Measurements from ENCODE around the gene MED15. TPM values are rescaled to one million over a fixed set of nuclear protein-coding genes. Genes with fewer than 3 reads are reported as not detected.

MED15 gene
- total RNA-seq, 1 experiment from 2014 or later, result 17.2 TPM

DNA sequence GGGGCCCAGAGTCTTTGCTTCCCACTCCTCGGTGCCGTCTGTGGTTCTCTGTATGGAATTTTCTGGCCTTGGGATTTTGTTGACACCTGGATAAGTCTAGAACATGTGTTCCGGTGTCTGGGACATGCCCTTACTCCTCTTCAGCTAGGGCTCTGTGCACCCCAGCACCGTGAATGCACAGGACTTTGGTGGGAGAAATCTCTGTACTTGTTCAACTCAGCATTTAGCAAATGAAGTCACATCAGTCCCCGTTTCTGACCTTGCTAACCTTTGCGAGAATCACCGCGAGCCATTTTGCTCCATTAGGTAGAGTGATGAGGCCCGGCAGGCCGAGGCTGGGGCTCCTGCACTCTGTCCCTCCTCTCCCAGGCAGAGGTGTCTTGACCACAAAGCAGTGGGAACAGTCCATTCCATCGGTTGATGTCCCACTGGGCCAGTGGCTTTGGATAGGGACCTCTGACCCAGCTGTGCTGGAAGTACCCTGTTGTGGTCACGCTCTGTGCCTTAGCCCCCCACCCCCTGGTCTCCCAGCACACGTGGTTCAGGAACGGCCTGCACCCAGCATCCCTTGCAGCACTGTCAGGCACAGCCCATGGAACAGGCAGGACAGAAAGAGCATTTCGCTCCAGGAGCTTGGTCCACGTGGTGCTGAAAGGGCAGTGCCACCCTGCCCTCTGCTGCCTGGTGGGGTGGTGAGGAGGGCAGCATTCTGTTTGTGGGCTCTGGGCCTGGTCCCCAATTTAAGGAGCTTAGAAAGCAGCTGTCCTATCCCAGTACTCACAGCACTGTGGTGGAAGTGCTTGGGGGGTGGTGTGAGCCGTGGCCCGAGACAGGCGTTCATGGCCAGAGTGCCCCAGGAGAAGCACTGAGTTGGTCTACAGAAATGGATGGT is 73.4 kb downstream of the MED15 start:
- H3K27me3 ChIP-seq, result no peaks in the 10 kb centered on the region
- no peaks in the 10 kb centered on the region for H3K9me3 ChIP-seq
- no peak overlapping the region for H3K4me3 ChIP-seq
- peaks cover 65% of the 10 kb centered on the region for H3K36me3 ChIP-seq
- no peak for DNase-seq

GRCh38 chr22:20581503-20582170 is 74.2 kb downstream of the MED15 start:
- no peak for DNase-seq
- Histone ChIP-seq H3K9me3 (no peaks in the 10 kb centered on the region), H3K36me3 (peaks cover 61% of the 10 kb centered on the region), H3K27me3 (no peaks in the 10 kb centered on the region), H3K4me3 (no peak overlapping the region)

DNA sequence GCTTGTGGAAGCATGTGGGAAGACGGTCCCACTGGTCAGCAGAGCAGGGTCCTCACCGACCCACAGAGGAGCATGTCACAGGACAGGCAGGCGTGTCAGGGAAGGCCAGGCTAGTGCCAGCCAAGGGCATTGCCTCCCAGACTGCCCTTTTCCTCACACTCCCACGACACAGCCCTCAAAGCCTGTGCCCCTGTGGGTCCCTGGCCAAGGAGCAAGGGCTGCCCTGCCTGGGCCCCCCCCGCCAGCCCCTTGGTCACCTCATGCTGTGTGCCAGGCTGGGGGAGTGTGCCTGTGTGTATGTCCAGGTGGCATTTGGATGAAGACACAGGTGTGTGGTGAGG is 74.7 kb downstream of the MED15 start:
- no peaks in the 10 kb centered on the region for H3K9me3 ChIP-seq
- peaks cover 60% of the 10 kb centered on the region for H3K36me3 ChIP-seq
- DNase-seq, result no peak
- H3K4me3 ChIP-seq, result no peak overlapping the region
- no peaks in the 10 kb centered on the region for H3K27me3 ChIP-seq

DNA sequence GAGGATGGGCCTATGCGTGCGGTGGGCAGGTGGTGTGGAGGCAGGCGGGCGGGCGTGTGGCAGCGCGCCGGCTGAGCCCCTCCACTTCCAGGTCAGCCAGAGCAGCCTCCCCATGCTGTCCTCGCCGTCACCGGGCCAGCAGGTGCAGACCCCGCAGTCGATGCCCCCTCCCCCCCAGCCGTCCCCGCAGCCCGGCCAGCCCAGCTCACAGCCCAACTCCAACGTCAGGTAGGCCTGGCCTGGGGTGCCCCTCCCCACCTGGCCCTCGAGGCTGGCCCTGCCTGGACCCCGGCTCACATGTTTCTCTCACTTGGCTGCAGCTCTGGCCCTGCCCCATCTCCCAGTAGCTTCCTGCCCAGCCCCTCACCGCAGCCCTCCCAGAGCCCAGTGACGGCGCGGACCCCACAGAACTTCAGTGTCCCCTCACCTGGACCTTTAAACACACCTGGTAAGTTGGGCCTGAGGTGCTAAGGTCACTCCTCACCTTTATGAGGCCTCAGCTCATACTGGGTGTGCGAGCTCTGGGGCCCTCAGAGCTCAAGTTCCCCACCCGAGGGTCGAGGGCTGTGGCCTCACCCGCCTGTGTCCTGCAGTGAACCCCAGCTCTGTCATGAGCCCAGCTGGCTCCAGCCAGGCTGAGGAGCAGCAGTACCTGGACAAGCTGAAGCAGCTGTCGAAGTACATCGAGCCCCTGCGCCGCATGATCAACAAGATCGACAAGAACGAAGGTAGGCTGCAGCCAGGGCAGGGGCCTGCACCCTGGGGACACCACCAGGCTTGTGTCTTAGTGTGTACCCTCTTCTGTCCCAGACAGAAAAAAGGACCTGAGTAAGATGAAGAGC is 75.3 kb downstream of the MED15 start:
- H3K4me3 ChIP-seq, result no peak overlapping the region
- H3K27me3 ChIP-seq, result no peaks in the 10 kb centered on the region
- no peak for DNase-seq
- H3K9me3 ChIP-seq, result no peaks in the 10 kb centered on the region
- H3K36me3 ChIP-seq, result peaks cover 61% of the 10 kb centered on the region

- Histone ChIP-seq H3K9me3 (no peaks in the 10 kb centered on the region), H3K4me3 (no peak overlapping the region), H3K27me3 (no peaks in the 10 kb centered on the region), H3K36me3 (peaks cover 56% of the 10 kb centered on the region)
- DNase-seq, result peak; percentile 49
Measured at GRCh38 chr22:20583471-20583922, 76.1 kb downstream of the MED15 start.

- Histone ChIP-seq H3K4me3 (no peak overlapping the region), H3K27me3 (no peaks in the 10 kb centered on the region), H3K9me3 (no peaks in the 10 kb centered on the region), H3K36me3 (peaks cover 51% of the 10 kb centered on the region)
- no peak for DNase-seq
Measured at GRCh38 chr22:20584029-20584871, 76.8 kb downstream of the MED15 start.

DNA sequence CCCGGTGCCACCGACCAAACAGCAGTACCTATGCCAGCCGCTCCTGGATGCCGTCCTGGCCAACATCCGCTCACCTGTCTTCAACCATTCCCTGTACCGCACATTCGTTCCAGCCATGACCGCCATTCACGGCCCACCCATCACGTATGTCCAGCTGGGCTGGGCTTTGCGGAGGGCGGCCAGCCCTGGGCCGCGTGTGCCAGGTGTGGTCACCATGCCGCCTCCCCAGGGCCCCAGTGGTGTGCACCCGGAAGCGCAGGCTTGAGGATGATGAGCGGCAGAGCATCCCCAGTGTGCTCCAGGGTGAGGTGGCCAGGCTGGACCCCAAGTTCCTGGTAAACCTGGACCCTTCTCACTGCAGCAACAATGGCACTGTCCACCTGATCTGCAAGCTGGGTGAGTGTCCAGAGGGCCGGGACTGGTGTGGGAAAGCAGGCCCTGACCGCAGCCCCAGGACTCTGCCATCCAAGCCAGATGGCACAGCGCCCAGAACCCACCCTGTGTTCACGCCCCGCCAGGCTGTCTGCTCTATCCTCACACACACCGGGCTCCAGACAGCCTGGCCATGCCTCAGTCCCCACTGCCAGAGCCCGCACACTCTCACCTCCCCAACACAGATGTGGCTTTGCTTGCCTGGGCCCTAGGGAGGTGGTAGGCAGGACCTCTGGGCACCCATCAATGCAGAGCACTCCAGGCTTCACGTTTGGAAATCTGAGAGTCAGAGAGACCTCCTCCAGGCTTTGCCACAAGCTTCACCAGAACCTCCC is 77.6 kb downstream of the MED15 start:
- no peaks in the 10 kb centered on the region for H3K9me3 ChIP-seq
- peaks cover 45% of the 10 kb centered on the region for H3K36me3 ChIP-seq
- no peaks in the 10 kb centered on the region for H3K27me3 ChIP-seq
- no peak overlapping the region for H3K4me3 ChIP-seq
- DNase-seq, result no peak

DNA sequence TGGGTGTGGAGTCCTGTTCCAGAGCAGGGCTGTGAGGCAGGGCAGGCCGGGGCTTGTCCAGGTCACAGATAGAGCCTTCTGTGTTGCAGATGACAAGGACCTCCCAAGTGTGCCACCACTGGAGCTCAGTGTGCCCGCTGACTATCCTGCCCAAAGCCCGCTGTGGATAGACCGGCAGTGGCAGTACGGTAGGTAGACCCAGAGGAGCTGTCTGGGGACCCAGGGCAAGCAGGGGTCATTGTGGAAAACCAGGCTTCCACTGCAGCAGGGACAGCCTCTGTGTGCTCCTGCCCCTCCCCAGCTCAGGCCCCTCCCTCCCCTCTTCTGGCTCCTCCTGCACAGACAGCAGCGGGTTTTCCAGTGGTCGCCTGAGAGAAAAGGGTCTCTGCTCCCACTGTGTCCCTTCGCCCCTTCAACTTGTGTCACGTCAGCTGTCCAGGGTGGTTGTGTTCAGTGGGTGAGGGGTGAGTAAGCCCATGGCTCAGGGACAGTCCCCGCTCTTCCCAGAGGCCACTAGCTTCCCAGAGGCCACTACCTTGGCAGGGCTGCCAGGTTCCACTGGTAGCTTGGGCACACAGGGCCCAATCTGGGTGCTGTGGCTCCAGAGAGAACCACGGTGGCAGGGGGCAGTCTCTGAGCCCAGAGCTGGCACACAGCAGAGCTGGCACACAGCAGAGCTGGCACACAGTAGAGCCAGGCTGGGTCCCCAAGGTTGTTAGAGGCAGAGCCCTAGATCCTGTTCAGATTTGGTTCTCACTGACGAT is 78.4 kb downstream of the MED15 start:
- Histone ChIP-seq H3K36me3 (peaks cover 40% of the 10 kb centered on the region), H3K4me3 (no peak overlapping the region), H3K27me3 (no peaks in the 10 kb centered on the region), H3K9me3 (no peaks in the 10 kb centered on the region)
- no peak for DNase-seq

- Histone ChIP-seq H3K4me3 (no peak overlapping the region), H3K27me3 (no peaks in the 10 kb centered on the region), H3K9me3 (no peaks in the 10 kb centered on the region), H3K36me3 (peaks cover 39% of the 10 kb centered on the region)
- DNase-seq, result no peak
Measured at GRCh38 chr22:20586403-20586745, 79.0 kb downstream of the MED15 start.

GRCh38 chr22:20587206-20587958 is 80.0 kb downstream of the MED15 start:
- H3K4me3 ChIP-seq, result no peak overlapping the region
- no peak for DNase-seq
- H3K27me3 ChIP-seq, result no peaks in the 10 kb centered on the region
- H3K36me3 ChIP-seq, result peaks cover 39% of the 10 kb centered on the region
- H3K9me3 ChIP-seq, result no peaks in the 10 kb centered on the region

- no peak overlapping the region for H3K4me3 ChIP-seq
- no peak for DNase-seq
- no peaks in the 10 kb centered on the region for H3K27me3 ChIP-seq
- H3K9me3 ChIP-seq, result no peaks in the 10 kb centered on the region
- H3K36me3 ChIP-seq, result peaks cover 34% of the 10 kb centered on the region
Measured at GRCh38 chr22:20588092-20588842, 80.9 kb downstream of the MED15 start.

DNA sequence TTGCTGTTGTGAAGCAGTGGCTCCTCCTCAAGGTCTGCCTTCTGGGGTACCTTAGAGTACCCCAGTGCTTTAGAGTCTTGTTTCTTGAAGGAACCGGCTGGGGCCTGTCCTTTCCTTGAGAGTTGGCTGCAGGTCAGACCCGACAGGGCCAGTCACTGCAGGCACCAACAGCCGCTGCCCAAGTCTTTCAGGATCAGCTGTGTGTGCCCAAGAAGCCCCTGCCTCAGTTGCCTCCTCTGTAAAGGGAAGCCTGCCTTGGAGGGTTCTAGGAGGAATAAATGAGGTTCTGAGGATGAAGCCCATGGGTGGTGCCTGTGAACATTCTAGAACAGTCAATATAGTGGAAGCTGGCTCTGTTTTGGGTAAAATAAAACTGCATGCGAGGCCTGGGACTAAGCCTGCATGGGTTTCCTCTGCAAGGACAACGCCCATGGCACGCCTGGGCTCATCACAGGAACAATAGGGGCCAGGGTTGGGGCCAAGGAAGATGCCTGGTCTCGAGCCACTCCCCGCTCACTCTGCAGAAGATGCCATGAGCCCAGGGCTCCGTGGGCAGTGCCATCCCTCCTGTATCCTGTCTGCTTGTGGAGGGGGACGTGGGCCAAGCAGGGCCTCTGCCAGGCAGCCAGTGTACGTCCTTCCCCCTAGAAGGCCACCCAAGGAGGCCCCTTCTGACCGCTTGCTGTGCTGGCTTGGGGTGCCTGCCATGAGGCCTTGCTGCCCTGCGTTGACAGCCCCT is 81.6 kb downstream of the MED15 start:
- peaks cover 27% of the 10 kb centered on the region for H3K36me3 ChIP-seq
- no peaks in the 10 kb centered on the region for H3K27me3 ChIP-seq
- DNase-seq, result no peak
- H3K9me3 ChIP-seq, result no peaks in the 10 kb centered on the region
- H3K4me3 ChIP-seq, result no peak overlapping the region
